Measurements from ENCODE around the gene FLVCR1.

Gene FLVCR1

GRCh38 chr1:212945463-212946160 lies 87.5 kb downstream of the FLVCR1 start:
- DNase-seq (ENCODE audit: low read depth in 2 of 2): no peak

GRCh38 chr1:212946872-212947271 lies 88.8 kb downstream of the FLVCR1 start:
- no peak for DNase-seq (ENCODE audit: low read depth in 2 of 2)

All from stimulated activated CD4-positive, alpha-beta T cell treated with anti-CD3 and anti-CD28 coated beads, Interleukin-1b, Interleukin-23, amount 100 ng/mL, for 4 hours (primary cell).